ENCODE measurements around the gene ABHD8. TPM values are rescaled to one million over a fixed set of nuclear protein-coding genes. Genes with fewer than 3 reads are reported as not detected.
A peak's percentile ranks its signal among the peaks of the same experiment; 100 is the strongest.

The ABHD8 gene
- total and polyA plus RNA-seq, 2 of the 13 experiments (the other 11 are each of a cell fraction or from before 2014, with no cell fraction given): 6.3 to 7.2 TPM

- H2AFZ ChIP-seq (ENCODE audit: low read length): no peak overlapping the region
- ATAC-seq (no peak), FAIRE-seq (no peak), DNase-seq (ENCODE audit: low spot score) (no peak)
- ChIA-PET POLR2A (interaction anchor here (0.8 to 2.2 kb wide), 13 partner anchors 8 to 151 kb away, joined by 3 to 28 read pairs (median 7); partner anchors contain the start of genes ABHD8, BABAM1, BST2 and DDA1), CTCF (ENCODE audit: low intra/inter-chr PET ratio, low total read pairs) (no interaction called here)
- H3K36me3 ChIP-seq (replicated peaks in 1 of 2; ENCODE audit: control insufficient read depth in 1 of 2, insufficient read depth in 2 of 2, low read length in 2 of 2): no peaks in the 10 kb centered on the region
- H3K9ac ChIP-seq (ENCODE audit: insufficient read depth, low read depth, low read length): no peak overlapping the region
- BruUV-seq (replicated peaks): no TSS peak
- no peaks in the 10 kb centered on the region for H3K79me2 ChIP-seq (ENCODE audit: insufficient read depth, low read length)
- peak overlapping the region; percentile 56 for H3K4me2 ChIP-seq (ENCODE audit: low read depth, low read length)
- peaks cover 33% of the 10 kb centered on the region for H3K4me1 ChIP-seq (ENCODE audit: insufficient read depth, low read length)
- H3K27me3 ChIP-seq (ENCODE audit: control insufficient read depth in 1 of 2, insufficient read depth in 2 of 2, low read length in 2 of 2): no peaks in the 10 kb centered on the region
- H3K9me3 ChIP-seq (ENCODE audit: low read length): no peaks in the 10 kb centered on the region
- in situ Hi-C loops (cut with HindIII; ENCODE audit: extremely low pct_ligation_motif_present, low pct_unique_long_range_greater_than_20kb) (no loop called here), intact Hi-C loops (cut with micrococcal nuclease; ENCODE audit: unreplicated experiment) (no loop called here)
- peak overlapping the region in 1 of 3 experiments; percentile 54; a peak in 1 of 6 replicates for H3K4me3 ChIP-seq (replicated peaks in 1 of 3; ENCODE audit: insufficient read depth in 1 of 3, low read depth in 2 of 3, low read length in 3 of 3)
- no peak overlapping the region for H3K27ac ChIP-seq (ENCODE audit: extremely low read length, insufficient read depth, low read length)
- no peaks in the 10 kb centered on the region for H4K20me1 ChIP-seq (ENCODE audit: insufficient read depth, low read length)
- 85% methylated on average over 10 of the region's 10 CpGs for WGBS (ENCODE audit: low lambda C conversion rate)
- TF ChIP-seq RFXANK (CRISPR knock-in tag; IDR thresholded peaks at IDR 0.05): no peak
- no peak for TF ChIP-seq TARDBP (CRISPR knock-in tag; IDR thresholded peaks at IDR 0.05)
Observed at GRCh38 chr19:17254636-17255035, 48.6 kb downstream of the ABHD8 start.

GRCh38 chr19:17249887-17250548 lies 53.2 kb downstream of the ABHD8 start:
- Histone ChIP-seq H3K79me2 (ENCODE audit: insufficient read depth, low read length) (peaks cover 1% of the 10 kb centered on the region), H3K27me3 (ENCODE audit: control insufficient read depth in 1 of 2, insufficient read depth in 2 of 2, low read length in 2 of 2) (no peaks in the 10 kb centered on the region), H3K4me3 (replicated peaks in 1 of 3; ENCODE audit: insufficient read depth in 1 of 3, low read depth in 2 of 3, low read length in 3 of 3) (no peak overlapping the region), H3K9me3 (ENCODE audit: low read length) (no peaks in the 10 kb centered on the region), H3K9ac (ENCODE audit: insufficient read depth, low read depth, low read length) (no peak overlapping the region), H3K36me3 (replicated peaks in 1 of 2; ENCODE audit: control insufficient read depth in 1 of 2, insufficient read depth in 2 of 2, low read length in 2 of 2) (no peaks in the 10 kb centered on the region), H2AFZ (ENCODE audit: low read length) (no peak overlapping the region), H3K27ac (ENCODE audit: extremely low read length, insufficient read depth, low read length) (no peak overlapping the region), H4K20me1 (ENCODE audit: insufficient read depth, low read length) (no peaks in the 10 kb centered on the region), H3K4me1 (ENCODE audit: insufficient read depth, low read length) (peaks cover 49% of the 10 kb centered on the region), H3K4me2 (ENCODE audit: low read depth, low read length) (no peak overlapping the region)
- intact Hi-C loops (cut with micrococcal nuclease; ENCODE audit: unreplicated experiment) (no loop called here), in situ Hi-C loops (cut with HindIII; ENCODE audit: extremely low pct_ligation_motif_present, low pct_unique_long_range_greater_than_20kb) (no loop called here)
- ATAC-seq (no peak), DNase-seq (ENCODE audit: low spot score) (no peak), FAIRE-seq (no peak)
- CTCF ChIA-PET (ENCODE audit: low intra/inter-chr PET ratio, low total read pairs): no interaction called here
- POLR2A ChIA-PET: interaction anchor here (1.3 to 5.0 kb wide), 8 partner anchors 8 to 55 kb away, joined by 4 to 52 read pairs (median 12); partner anchors contain the start of genes BABAM1, MRPL34, OCEL1 and USE1
- TF ChIP-seq ARID2 (CRISPR knock-in tag; IDR thresholded peaks at IDR 0.05; ENCODE audit: borderline replicate concordance) (no peak), ZNF547 (CRISPR knock-in tag; IDR thresholded peaks at IDR 0.05) (no peak), ZNF766 (CRISPR knock-in tag; IDR thresholded peaks at IDR 0.05; ENCODE audit: borderline replicate concordance) (no peak), LCORL (IDR thresholded peaks at IDR 0.05) (no peak), LCORL (CRISPR knock-in tag; IDR thresholded peaks at IDR 0.05) (no peak), ZNF740 (CRISPR knock-in tag; IDR thresholded peaks at IDR 0.05) (no peak)
- WGBS (ENCODE audit: low lambda C conversion rate): 90% methylated on average over 5 of the region's 15 CpGs
- no TSS peak for BruUV-seq (replicated peaks)
